ENCODE results near the gene PDPK1.
"Not testable (repeated sequence)": the region's sequence is repeated elsewhere in the genome, so short reads cannot be mapped to it uniquely, and the experiment has no call there.

The PDPK1 gene

GRCh38 chr16:2611877-2612276, 74.1 kb downstream of the PDPK1 start:
- DNase-seq (ENCODE audit: low spot score) = not testable (repeated sequence)

GRCh38 chr16:2613251-2613650, 75.4 kb downstream of the PDPK1 start:
- DNase-seq (ENCODE audit: low spot score) = not testable (repeated sequence)

GRCh38 chr16:2614761-2615191, 77.0 kb downstream of the PDPK1 start:
- DNase-seq (ENCODE audit: low spot score) = no peak

DNA sequence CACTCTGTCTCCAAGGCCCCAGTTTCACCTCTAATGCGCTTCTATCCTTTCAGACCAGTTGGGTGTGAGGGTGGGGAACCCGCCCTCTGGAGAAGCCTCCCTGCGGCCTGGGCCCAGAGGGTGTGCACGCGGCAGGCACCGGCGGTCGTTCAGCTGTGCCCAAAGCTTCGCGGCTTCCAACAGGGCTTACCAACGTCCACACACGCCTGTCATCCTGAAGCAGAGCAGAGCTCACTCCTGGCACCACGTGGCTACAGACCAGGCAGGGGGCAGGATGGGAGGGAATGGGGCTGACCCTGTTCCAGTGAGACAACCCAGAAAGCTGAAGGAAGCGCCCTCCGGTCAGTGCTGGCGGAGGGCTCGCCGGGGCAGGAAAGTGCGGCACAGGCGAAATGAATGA, 81.1 kb downstream of the PDPK1 start:
- not testable (repeated sequence) for DNase-seq (ENCODE audit: low spot score)

DNA sequence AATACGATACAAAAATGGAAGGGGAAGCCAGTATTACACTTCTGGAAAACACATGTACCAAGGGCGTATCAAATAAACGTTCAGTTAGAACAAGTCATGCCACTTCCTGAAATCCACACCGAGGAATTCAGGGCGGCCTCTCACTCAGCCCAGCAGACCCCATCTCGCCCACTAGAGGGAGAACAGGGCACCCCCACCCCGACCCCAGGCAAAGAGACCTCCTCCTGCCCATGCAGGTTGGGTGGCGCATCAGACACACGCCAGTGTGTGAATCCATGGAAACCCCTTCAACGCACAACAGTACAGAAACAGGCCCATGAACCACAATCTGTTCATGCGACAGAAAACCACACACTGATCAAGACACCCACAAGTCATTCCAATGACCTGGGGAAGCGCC, 81.8 kb downstream of the PDPK1 start:
- not testable (repeated sequence) for DNase-seq (ENCODE audit: low spot score)

DNA sequence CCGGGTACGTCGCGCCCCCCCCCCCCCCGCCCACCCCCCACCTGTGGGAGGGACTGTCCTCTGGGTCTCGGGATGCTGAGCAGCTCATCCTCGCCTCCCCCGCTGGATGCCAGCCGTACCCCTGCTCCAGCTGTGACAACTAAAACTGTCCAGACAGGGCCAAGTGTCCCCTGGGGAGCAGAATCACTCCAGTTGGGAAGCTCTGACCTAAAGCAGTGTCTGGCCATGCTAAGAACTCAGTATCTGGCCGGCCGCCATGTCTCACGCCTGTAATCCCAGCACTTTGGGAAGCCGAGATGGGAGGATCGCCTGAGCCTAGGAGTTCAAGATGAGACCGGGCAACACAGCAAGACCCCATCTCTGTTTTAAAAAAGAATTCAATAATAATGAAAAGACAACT, 83.0 kb downstream of the PDPK1 start:
- not testable (repeated sequence) for DNase-seq (ENCODE audit: low spot score)

- not testable (repeated sequence) for DNase-seq (ENCODE audit: low spot score)
These were observed 83.6 kb downstream of the PDPK1 start for GRCh38 chr16:2621395-2621794.

DNA sequence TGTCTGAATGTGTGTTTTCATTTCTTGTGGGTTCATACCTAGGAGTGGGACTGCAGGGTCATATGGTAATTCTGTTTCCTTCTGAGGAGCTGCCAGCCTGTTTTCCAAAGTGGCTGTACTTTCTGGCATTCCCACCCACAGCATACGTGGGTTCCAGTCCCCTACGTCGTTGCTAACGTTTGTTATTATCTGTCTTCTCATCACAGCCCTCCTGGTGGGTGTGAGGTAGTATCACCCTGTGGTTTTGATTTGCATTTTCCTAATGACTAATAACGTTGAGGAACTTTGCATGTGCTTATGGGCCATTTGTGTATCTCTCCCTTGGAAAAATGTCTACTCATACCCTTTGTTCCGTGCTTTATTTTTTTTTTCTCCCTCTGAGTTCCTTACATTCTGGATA, 89.3 kb downstream of the PDPK1 start:
- DNase-seq (ENCODE audit: low spot score) = not testable (repeated sequence)

DNA sequence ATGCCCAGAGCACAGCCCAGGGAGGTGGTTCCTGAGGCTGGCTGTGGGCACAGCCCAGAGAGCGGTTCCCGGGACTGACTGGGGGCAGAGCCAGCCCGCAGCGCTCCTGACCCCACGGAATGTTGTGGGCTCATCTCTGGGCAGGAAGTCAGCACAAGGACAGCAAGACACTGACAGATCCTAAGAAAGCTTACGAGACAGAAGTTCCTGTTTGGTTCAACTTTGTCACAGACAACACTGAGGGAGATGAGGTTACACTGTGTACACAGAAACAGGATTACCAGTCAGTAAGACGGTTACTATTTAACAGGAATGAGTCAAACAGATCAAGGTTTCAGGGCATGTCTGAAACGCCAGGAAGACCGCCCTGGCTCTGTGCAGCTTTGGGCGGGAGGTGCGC, 93.4 kb downstream of the PDPK1 start:
- DNase-seq (ENCODE audit: low spot score) = not testable (repeated sequence)

DNA sequence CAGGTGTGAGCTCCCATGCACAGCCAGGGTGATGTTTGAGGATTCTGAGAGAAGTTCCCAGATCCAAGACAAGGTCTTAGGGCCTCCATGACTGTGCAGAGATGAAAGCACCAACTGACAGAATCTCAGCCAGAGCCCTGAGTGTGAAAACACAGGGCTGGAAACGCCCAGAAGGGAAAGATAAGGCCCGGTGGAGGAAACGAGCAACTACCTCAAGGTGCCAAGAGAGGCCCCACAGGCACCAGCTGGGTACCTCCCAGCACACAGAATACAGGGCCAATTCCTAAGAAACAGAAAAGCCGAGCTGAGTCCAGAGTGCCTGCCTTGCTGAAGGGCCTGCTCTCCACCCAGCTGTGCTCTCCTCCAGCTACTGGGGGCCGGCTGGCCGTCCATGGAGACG, 94.5 kb downstream of the PDPK1 start:
- DNase-seq (ENCODE audit: low spot score) = not testable (repeated sequence)

GRCh38 chr16:2639071-2639721, 101.4 kb downstream of the PDPK1 start:
- DNase-seq (ENCODE audit: low spot score) = peak; percentile 44

- not testable (repeated sequence) for DNase-seq (ENCODE audit: low spot score)
These were observed 101.9 kb downstream of the PDPK1 start for GRCh38 chr16:2639722-2640072.

GRCh38 chr16:2642561-2642960, 104.7 kb downstream of the PDPK1 start:
- DNase-seq (ENCODE audit: low spot score) = not testable (repeated sequence)

GRCh38 chr16:2644754-2645453, 107.1 kb downstream of the PDPK1 start:
- DNase-seq (ENCODE audit: low spot score) = not testable (repeated sequence)

- DNase-seq (ENCODE audit: low spot score) = not testable (repeated sequence)
These were observed 113.5 kb downstream of the PDPK1 start for GRCh38 chr16:2651268-2651871.

All from activated CD4-positive, alpha-beta T cell treated with anti-CD3 and anti-CD28 coated beads, Interleukin-2, Interleukin-4, amounts not matched to agents 100 ng/mL and 50 ng/mL, durations not matched to agents 16 hours and 8 hours (primary cell).